ENCODE data around the gene BEGAIN.

BEGAIN gene

DNA sequence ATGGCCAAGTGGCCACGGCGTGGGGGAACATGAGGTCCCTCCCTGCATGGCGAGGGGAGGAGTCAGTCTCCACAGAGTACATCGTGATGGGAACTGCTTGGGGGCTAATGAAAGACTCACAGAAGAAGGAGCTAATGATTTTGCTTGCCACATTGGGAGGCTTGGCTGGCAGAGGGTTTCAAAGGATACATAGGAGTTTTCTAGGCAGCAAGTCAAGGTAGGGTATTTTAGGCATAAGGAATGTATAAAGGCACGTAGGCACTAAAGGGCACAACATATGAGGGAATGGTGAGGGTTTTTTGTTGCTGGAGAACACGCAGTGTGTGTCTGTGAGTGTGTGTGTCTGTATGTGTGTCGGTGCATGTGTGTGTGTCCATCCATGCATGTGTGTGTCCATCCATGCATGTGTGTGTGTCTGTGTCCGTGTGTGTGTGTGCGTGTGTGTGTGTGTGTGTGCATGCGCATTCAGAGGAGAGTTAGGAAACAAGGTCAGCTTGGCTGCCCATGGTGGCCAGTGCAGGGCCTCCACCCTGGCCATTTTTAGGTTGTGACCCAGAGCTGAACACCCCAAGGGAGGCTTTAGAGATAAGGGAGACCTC lies 84.5 kb downstream of the BEGAIN start:
- no peak for DNase-seq

DNA sequence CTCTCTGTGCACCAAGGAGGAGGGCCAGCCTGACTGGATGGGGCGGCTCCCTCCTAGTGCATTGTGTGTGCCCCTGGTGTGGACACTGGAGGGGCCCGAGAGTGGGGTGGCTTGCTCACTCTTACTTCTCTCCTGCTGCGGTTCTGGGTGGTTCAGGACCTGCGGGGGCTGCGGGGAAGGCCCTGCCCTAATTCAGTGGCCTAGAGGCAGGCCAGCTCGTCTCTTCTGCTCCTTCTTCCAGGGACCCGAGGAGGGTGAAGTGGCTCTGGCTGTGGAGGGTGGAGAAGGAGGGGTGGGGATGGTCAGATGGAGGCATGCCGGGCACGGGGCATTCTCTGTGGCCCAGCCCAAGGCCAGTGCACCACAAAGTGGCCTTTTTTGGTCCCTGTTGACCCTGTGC lies 87.1 kb downstream of the BEGAIN start:
- no peak for DNase-seq

DNA sequence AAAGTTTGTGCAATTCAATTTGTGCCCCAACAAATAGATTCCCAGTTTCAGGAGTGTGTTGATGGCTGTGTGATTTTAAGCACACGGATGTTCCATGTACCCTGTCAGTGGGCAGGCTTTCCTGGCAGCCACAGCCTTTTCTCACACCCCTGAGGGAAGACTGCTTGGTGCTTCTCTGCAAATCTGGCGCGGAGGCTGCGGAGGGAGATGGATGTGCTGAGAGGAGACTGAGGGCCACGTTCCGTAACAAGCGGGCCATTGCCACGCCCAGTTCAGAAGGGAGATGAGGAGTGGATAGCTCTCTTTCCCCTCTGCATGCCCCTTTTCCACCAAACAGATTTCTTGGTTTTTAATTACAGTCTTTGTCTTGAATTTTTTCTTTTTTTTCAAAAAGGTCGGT lies 89.1 kb downstream of the BEGAIN start:
- no peak for DNase-seq

DNA sequence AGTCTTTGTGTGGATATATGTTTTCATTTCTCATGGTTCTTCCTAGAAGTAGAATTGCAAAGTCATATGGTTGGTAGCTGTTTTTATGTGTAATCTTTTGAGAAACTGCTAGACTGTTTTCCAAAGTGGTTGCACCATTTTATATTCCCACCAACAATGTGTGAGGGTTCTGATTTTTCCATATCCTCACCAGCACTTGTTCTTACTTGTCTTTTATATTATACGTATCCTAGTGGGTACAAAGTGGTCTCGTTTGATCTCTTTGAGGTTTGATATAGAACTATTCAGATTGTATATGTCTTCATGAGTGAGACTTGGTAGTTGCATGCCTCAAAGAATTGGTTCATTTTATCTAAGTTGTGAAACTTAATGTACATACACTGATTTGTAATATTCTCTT lies 91.3 kb downstream of the BEGAIN start:
- DNase-seq: no peak

DNA sequence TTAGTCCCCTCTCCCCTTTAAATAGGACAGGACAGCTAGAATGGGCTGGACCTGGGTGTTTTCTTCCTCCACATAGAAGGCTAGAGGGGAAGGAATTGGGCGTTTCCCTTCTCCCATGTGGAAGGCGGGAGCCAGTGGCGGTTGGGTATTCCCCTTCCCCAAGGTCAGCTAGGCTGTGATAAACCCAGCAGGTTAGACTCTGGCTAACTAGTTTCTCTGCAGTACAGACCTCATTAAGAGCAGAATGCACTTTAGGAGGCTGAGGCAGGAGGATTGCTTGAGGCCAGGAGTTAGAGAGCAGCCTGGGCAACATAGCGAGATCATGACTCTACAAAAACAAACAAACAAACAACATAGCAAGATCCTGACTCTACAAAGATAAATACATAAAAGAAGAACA lies 92.6 kb downstream of the BEGAIN start:
- DNase-seq: no peak

DNA sequence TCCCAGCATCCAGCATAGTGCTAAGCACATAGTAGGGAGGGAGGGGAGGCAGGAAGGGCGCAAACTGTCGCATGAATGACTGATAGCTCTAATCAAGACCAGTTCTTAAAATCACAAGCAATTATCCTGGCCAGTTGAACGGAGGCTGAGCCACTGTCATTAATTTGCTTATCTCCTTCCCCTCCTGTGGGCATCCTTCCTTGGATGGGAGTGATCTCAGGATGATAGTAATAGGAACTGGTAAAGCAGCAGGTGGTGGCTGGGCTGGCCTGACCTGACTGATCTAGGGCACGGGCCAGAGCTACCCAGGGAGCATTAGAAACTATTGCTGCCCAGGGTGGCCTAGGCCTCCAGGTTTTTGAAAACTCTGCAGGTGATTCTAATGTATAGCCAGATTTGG lies 97.0 kb downstream of the BEGAIN start:
- DNase-seq: no peak

DNA sequence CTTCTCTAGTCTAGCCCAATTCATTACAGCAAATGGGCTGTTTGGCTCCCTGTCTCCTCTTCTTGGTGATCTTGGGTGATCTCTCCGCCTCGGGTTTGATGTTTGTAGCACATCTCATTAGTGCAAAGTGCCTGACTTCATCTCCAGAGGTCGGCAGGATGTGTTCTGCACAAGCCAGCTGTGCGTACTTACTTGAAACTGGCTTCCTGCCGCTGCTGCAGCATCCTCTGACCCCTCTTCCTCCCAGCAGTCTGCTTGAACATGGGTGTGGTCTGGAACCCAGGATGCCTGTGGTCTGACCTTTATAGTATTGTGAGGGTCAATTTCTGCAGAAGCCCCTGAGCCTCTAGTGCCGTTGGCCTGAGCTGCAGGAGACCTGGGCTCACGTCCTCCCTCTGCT lies 99.2 kb downstream of the BEGAIN start:
- DNase-seq: no peak

DNA sequence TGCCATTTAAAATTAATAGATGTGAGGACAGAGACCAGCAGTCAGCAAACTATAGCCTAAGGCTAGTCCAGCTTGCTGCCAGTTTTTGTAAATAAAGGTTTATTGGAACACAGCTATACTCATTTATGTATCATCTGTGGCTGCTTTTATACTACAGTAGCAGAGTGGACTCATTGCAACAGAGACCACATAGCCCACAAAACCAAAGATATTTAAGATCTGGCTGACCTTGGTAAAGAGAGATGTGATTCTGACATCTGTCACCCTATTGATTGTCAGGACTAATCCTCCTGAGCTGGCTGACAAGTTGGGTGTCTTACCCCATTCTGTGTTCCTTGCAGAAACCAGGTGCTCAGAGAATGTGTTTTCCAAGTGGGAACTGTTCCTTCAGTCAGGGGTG lies 99.9 kb downstream of the BEGAIN start:
- DNase-seq: no peak

All from activated CD4-positive, alpha-beta T cell treated with anti-CD3 and anti-CD28 coated beads for 48 hours (primary cell).